GM06990 (cell line): ENCODE results near the gene ADAMTS2.

Experiments
- DNase-seq: peaks from one replicate; pipeline ENCODE4 v3.0.0-alpha.2; 2011; ENCODE audit not compliant: insufficient read length; ENCODE audit errors: extremely low read depth
- H3K27me3 ChIP-seq: replicated peaks from 2 replicates; pipeline ENCODE4 v1.6.0; 2011; ENCODE audit warnings: low read length; ENCODE audit not compliant: control insufficient read depth, insufficient read depth
- H3K36me3 ChIP-seq: 2 replicates; pipeline ENCODE4 v1.5.1; 2011; ENCODE audit warnings: low read length; ENCODE audit not compliant: control insufficient read depth, insufficient read depth
- H3K4me3 ChIP-seq: replicated peaks from 2 replicates; pipeline ENCODE4 v1.5.1; 2011; ENCODE audit warnings: low read depth, mild to moderate bottlenecking, control low read depth, low read length
- CTCF ChIP-seq: IDR thresholded peaks from 2 replicates; pipeline ENCODE4 v1.5.1; 2011; ENCODE audit warnings: low read length, control low read depth, mild to moderate bottlenecking, inconsistent platforms; ENCODE audit not compliant: insufficient read depth, poor library complexity, severe bottlenecking

Gene ADAMTS2

GRCh38 chr5:179187681-179188575, 157.3 kb downstream of the ADAMTS2 start:
- TF ChIP-seq CTCF = no peak
- no peaks in the 10 kb centered on the region for H3K36me3 ChIP-seq
- DNase-seq = no peak
- H3K4me3 ChIP-seq = no peak overlapping the region
- H3K27me3 ChIP-seq = no peaks in the 10 kb centered on the region

DNA sequence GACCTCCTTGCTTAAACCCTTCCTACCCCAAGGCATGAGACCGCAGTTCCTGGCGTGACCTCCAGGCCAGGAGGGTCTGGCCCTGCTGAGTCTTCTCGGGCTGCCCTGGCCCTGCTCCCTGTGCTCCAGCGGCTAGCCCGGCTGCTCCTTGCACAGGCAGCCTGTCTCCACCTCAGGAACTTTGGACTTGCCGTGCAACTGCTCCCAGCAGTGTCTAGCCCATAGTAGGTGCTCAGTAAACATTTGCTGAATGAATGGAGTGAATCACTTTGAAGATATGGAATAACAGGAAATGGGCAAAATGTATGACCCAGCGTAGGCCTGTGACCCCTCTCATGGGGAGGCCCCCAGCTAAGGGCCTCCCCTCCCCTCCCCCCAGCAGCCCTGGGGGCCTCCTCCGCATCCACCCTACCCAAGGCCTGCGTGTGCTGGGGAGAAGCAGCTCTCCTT, 158.0 kb downstream of the ADAMTS2 start:
- Histone ChIP-seq H3K36me3 (no peaks in the 10 kb centered on the region), H3K4me3 (no peak overlapping the region), H3K27me3 (no peaks in the 10 kb centered on the region)
- DNase-seq = no peak
- TF ChIP-seq CTCF = no peak

- Histone ChIP-seq H3K36me3 (no peaks in the 10 kb centered on the region), H3K27me3 (no peaks in the 10 kb centered on the region)
- TF ChIP-seq CTCF = no peak
These were observed 158.5 kb downstream of the ADAMTS2 start for GRCh38 chr5:179186801-179187200.

DNA sequence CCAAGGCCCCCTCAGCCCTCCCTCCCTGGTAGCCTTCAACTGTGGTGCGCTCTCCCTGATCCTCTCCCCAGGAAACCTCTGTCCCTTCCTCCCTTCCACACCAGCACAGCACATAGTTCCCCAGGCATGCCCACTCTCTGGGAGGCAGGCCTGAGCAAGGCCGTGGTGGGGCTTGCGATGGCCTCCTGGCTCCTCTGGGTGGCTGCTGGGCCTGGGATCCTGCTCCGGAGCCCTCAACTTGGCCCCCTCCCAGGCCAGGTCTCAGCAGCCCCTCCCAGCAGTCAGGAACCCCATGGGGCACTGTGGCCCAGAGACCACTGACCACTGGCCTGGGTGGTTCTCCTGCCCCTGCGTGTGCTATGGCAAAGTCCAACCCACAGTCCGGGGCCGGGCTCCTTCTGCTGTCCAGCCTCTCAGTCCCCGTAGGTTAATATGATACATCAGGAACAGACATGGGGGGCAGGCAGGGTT, 159.3 kb downstream of the ADAMTS2 start:
- no peaks in the 10 kb centered on the region for H3K27me3 ChIP-seq
- no peak for DNase-seq

More at GRCh38 chr5:179186801-179187200, 158.5 kb downstream of the ADAMTS2 start:
- no peak overlapping the region for H3K4me3 ChIP-seq
- DNase-seq = no peak

GRCh38 chr5:179185256-179185940, 159.9 kb downstream of the ADAMTS2 start:
- TF ChIP-seq CTCF = no peak
- no peak for DNase-seq
- Histone ChIP-seq H3K4me3 (no peak overlapping the region), H3K27me3 (no peaks in the 10 kb centered on the region), H3K36me3 (no peaks in the 10 kb centered on the region)

More for the DNA sequence above, 159.3 kb downstream of the ADAMTS2 start:
- no peak overlapping the region for H3K4me3 ChIP-seq
- no peaks in the 10 kb centered on the region for H3K36me3 ChIP-seq
- TF ChIP-seq CTCF = no peak
